ENCODE results near the gene TMEM132C.

Gene TMEM132C

GRCh38 chr12:128449146-128449894 lies 182.3 kb downstream of the TMEM132C start:
- Mint-ChIP-seq H3K4me3 (no peak overlapping the region), H3K36me3 (ENCODE audit: insufficient read depth) (no peaks in the 10 kb centered on the region), H3K4me1 (no peaks in the 10 kb centered on the region), H3K27me3 (peaks cover 24% of the 10 kb centered on the region), H3K9me3 (no peaks in the 10 kb centered on the region), H3K27ac (ENCODE audit: low read depth) (no peak overlapping the region)
- DNase-seq (ENCODE audit: low spot score in 2 of 2) (no peak), ATAC-seq (replicated peaks; ENCODE audit: extremely low read depth, poor library complexity, severe bottlenecking) (no peak)

- H3K27me3 Mint-ChIP-seq = peaks cover 9% of the 10 kb centered on the region
- ATAC-seq (replicated peaks; ENCODE audit: extremely low read depth, poor library complexity, severe bottlenecking) = no peak
- no peak for DNase-seq (ENCODE audit: low spot score in 2 of 2)
- H3K36me3 Mint-ChIP-seq (ENCODE audit: insufficient read depth) = no peaks in the 10 kb centered on the region
- no peaks in the 10 kb centered on the region for H3K9me3 Mint-ChIP-seq
- no peak overlapping the region for H3K4me3 Mint-ChIP-seq
- H3K27ac Mint-ChIP-seq (ENCODE audit: low read depth) = no peak overlapping the region
- H3K4me1 Mint-ChIP-seq = no peaks in the 10 kb centered on the region
These were observed 183.8 kb downstream of the TMEM132C start for GRCh38 chr12:128450810-128451209.

GRCh38 chr12:128455851-128456250 lies 188.9 kb downstream of the TMEM132C start:
- Mint-ChIP-seq H3K4me3 (no peak overlapping the region), H3K4me1 (no peaks in the 10 kb centered on the region), H3K27me3 (peaks cover 22% of the 10 kb centered on the region), H3K27ac (ENCODE audit: low read depth) (no peak overlapping the region), H3K9me3 (no peaks in the 10 kb centered on the region), H3K36me3 (ENCODE audit: insufficient read depth) (no peaks in the 10 kb centered on the region)
- ATAC-seq (replicated peaks; ENCODE audit: extremely low read depth, poor library complexity, severe bottlenecking) (no peak), DNase-seq (ENCODE audit: low spot score in 2 of 2) (no peak)

GRCh38 chr12:128456922-128457321 lies 190.0 kb downstream of the TMEM132C start:
- Mint-ChIP-seq H3K27me3 (peaks cover 14% of the 10 kb centered on the region), H3K27ac (ENCODE audit: low read depth) (no peak overlapping the region), H3K9me3 (no peaks in the 10 kb centered on the region), H3K4me3 (no peak overlapping the region), H3K36me3 (ENCODE audit: insufficient read depth) (no peaks in the 10 kb centered on the region), H3K4me1 (no peaks in the 10 kb centered on the region)
- DNase-seq (ENCODE audit: low spot score in 2 of 2) (no peak), ATAC-seq (replicated peaks; ENCODE audit: extremely low read depth, poor library complexity, severe bottlenecking) (no peak)

GRCh38 chr12:128458301-128458974 lies 191.5 kb downstream of the TMEM132C start:
- DNase-seq (ENCODE audit: low spot score in 2 of 2) (no peak), ATAC-seq (replicated peaks; ENCODE audit: extremely low read depth, poor library complexity, severe bottlenecking) (no peak)
- H3K9me3 Mint-ChIP-seq = no peaks in the 10 kb centered on the region
- H3K27me3 Mint-ChIP-seq = peaks cover 14% of the 10 kb centered on the region
- H3K4me1 Mint-ChIP-seq = no peaks in the 10 kb centered on the region
- no peak overlapping the region for H3K4me3 Mint-ChIP-seq
- H3K27ac Mint-ChIP-seq (ENCODE audit: low read depth) = no peak overlapping the region
- no peaks in the 10 kb centered on the region for H3K36me3 Mint-ChIP-seq (ENCODE audit: insufficient read depth)

GRCh38 chr12:128459067-128459466 lies 192.1 kb downstream of the TMEM132C start:
- no peaks in the 10 kb centered on the region for H3K9me3 Mint-ChIP-seq
- no peaks in the 10 kb centered on the region for H3K4me1 Mint-ChIP-seq
- ATAC-seq (replicated peaks; ENCODE audit: extremely low read depth, poor library complexity, severe bottlenecking) (no peak), DNase-seq (ENCODE audit: low spot score in 2 of 2) (no peak)
- H3K4me3 Mint-ChIP-seq = no peak overlapping the region
- peaks cover 14% of the 10 kb centered on the region for H3K27me3 Mint-ChIP-seq
- no peak overlapping the region for H3K27ac Mint-ChIP-seq (ENCODE audit: low read depth)
- H3K36me3 Mint-ChIP-seq (ENCODE audit: insufficient read depth) = no peaks in the 10 kb centered on the region

- Mint-ChIP-seq H3K4me3 (no peak overlapping the region), H3K27ac (ENCODE audit: low read depth) (no peak overlapping the region), H3K36me3 (ENCODE audit: insufficient read depth) (peaks cover 2% of the 10 kb centered on the region), H3K4me1 (no peaks in the 10 kb centered on the region), H3K9me3 (no peaks in the 10 kb centered on the region), H3K27me3 (peaks cover 35% of the 10 kb centered on the region)
- ATAC-seq (replicated peaks; ENCODE audit: extremely low read depth, poor library complexity, severe bottlenecking) = no peak
- DNase-seq (ENCODE audit: low spot score in 2 of 2) = no peak
These were observed 196.9 kb downstream of the TMEM132C start for GRCh38 chr12:128463881-128464280.

GRCh38 chr12:128467882-128468281 lies 200.9 kb downstream of the TMEM132C start:
- H3K27me3 Mint-ChIP-seq = peaks cover 28% of the 10 kb centered on the region

GRCh38 chr12:128468926-128469325 lies 202.0 kb downstream of the TMEM132C start:
- ATAC-seq (replicated peaks; ENCODE audit: extremely low read depth, poor library complexity, severe bottlenecking) = no peak
- Mint-ChIP-seq H3K27ac (ENCODE audit: low read depth) (no peak overlapping the region), H3K36me3 (ENCODE audit: insufficient read depth) (peaks cover 6% of the 10 kb centered on the region), H3K27me3 (peaks cover 38% of the 10 kb centered on the region), H3K4me3 (no peak overlapping the region), H3K4me1 (no peaks in the 10 kb centered on the region), H3K9me3 (peaks cover 10% of the 10 kb centered on the region)
- DNase-seq (ENCODE audit: low spot score in 2 of 2) = no peak

More at GRCh38 chr12:128467882-128468281, 200.9 kb downstream of the TMEM132C start:
- H3K9me3 Mint-ChIP-seq = peaks cover under 1% of the 10 kb centered on the region
- no peak overlapping the region for H3K27ac Mint-ChIP-seq (ENCODE audit: low read depth)
- DNase-seq (ENCODE audit: low spot score in 2 of 2) (no peak), ATAC-seq (replicated peaks; ENCODE audit: extremely low read depth, poor library complexity, severe bottlenecking) (no peak)
- H3K4me3 Mint-ChIP-seq = no peak overlapping the region
- peaks cover 3% of the 10 kb centered on the region for H3K36me3 Mint-ChIP-seq (ENCODE audit: insufficient read depth)
- H3K4me1 Mint-ChIP-seq = no peaks in the 10 kb centered on the region

GRCh38 chr12:128471491-128471890 lies 204.5 kb downstream of the TMEM132C start:
- Mint-ChIP-seq H3K27ac (ENCODE audit: low read depth) (no peak overlapping the region), H3K4me3 (no peak overlapping the region), H3K36me3 (ENCODE audit: insufficient read depth) (peaks cover 5% of the 10 kb centered on the region), H3K27me3 (peaks cover 33% of the 10 kb centered on the region), H3K4me1 (no peaks in the 10 kb centered on the region), H3K9me3 (peaks cover 10% of the 10 kb centered on the region)
- DNase-seq (ENCODE audit: low spot score in 2 of 2) = no peak
- no peak for ATAC-seq (replicated peaks; ENCODE audit: extremely low read depth, poor library complexity, severe bottlenecking)

GRCh38 chr12:128474916-128475315 lies 207.9 kb downstream of the TMEM132C start:
- DNase-seq (ENCODE audit: low spot score in 2 of 2) (no peak), ATAC-seq (replicated peaks; ENCODE audit: extremely low read depth, poor library complexity, severe bottlenecking) (no peak)
- peaks cover 10% of the 10 kb centered on the region for H3K9me3 Mint-ChIP-seq
- peaks cover 5% of the 10 kb centered on the region for H3K36me3 Mint-ChIP-seq (ENCODE audit: insufficient read depth)
- no peak overlapping the region for H3K27ac Mint-ChIP-seq (ENCODE audit: low read depth)
- peaks cover 19% of the 10 kb centered on the region for H3K27me3 Mint-ChIP-seq
- H3K4me1 Mint-ChIP-seq = no peaks in the 10 kb centered on the region
- H3K4me3 Mint-ChIP-seq = no peak overlapping the region

- Mint-ChIP-seq H3K9me3 (peaks cover 10% of the 10 kb centered on the region), H3K27ac (ENCODE audit: low read depth) (no peak overlapping the region), H3K27me3 (peaks cover 19% of the 10 kb centered on the region), H3K4me3 (no peak overlapping the region), H3K4me1 (no peaks in the 10 kb centered on the region), H3K36me3 (ENCODE audit: insufficient read depth) (peaks cover 5% of the 10 kb centered on the region)
- DNase-seq (ENCODE audit: low spot score in 2 of 2) (no peak), ATAC-seq (replicated peaks; ENCODE audit: extremely low read depth, poor library complexity, severe bottlenecking) (no peak)
These were observed 209.3 kb downstream of the TMEM132C start for GRCh38 chr12:128476266-128476665.

All from central memory CD8-positive, alpha-beta T cell (primary cell).